ENCODE measurements around the gene TMEM175.
A peak's percentile ranks its signal among the peaks of the same experiment; 100 is the strongest.
"Not testable (repeated sequence)": the region's sequence is repeated elsewhere in the genome, so short reads cannot be mapped to it uniquely, and the experiment has no call there.

The TMEM175 gene

DNA sequence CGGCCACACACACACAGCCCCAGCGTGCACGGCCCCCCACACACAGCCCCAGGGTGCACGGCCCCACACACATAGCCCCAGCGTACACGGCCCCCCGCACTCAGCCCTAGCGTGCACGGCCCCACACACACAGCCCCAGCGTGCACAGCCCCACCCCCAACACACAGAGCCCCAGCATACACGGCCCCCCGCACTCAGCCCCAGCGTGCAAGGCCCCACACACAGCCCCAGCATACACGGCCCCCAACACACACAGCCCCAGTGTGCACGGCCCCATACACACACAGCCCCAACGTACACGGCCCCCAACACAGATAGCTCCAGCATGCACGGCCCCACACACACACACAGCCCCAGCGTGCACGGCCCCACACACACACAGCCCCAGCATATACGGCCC, 17.7 kb upstream of the TMEM175 start:
- no peak for FAIRE-seq
- no peak for DNase-seq (ENCODE audit: insufficient read length, low spot score)

DNA sequence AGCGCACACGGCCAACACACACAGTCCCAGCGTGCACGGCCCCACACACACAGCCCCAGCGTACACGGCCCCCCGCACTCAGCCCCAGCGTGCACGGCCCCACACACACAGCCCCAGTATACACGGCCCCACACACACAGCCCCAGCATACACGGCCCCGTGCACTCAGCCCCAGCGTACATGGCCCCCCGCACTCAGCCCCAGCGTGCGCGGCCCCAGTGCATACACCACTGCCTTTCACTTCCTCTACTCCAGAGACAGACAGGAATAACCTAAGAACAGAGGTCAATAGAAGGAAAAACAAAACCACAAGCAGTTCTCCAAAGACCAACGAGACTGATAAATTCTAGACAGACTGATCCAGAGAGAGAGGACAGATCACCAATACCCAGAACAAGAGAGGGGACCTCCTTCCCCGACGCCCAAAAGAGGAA, 17.2 kb upstream of the TMEM175 start:
- DNase-seq (ENCODE audit: insufficient read length, low spot score): no peak
- FAIRE-seq: no peak

GRCh38 chr4:915595-915994, 16.7 kb upstream of the TMEM175 start:
- no peak for DNase-seq (ENCODE audit: insufficient read length, low spot score)
- FAIRE-seq: no peak

GRCh38 chr4:917466-917865, 14.8 kb upstream of the TMEM175 start:
- no peak for DNase-seq (ENCODE audit: insufficient read length, low spot score)
- no peak for FAIRE-seq

DNA sequence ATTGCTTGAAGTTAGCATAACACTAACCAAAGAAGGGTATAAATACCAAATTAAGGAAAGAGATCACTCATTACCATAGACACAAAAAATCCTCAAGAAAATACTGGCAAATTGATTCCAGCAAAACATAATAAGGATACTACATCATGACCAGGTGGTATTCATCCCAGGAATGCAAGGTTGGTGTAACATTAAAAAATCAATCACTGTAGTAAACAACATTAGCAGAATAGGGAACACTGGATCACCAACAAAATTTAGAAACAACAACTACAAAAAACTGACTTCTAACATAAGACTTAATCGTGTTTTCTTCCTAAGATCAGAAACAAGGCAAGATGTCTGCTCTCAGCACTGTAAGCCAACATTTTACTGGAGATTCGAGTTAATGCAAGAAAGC, 14.3 kb upstream of the TMEM175 start:
- no peak for FAIRE-seq
- no peak for DNase-seq (ENCODE audit: insufficient read length, low spot score)

DNA sequence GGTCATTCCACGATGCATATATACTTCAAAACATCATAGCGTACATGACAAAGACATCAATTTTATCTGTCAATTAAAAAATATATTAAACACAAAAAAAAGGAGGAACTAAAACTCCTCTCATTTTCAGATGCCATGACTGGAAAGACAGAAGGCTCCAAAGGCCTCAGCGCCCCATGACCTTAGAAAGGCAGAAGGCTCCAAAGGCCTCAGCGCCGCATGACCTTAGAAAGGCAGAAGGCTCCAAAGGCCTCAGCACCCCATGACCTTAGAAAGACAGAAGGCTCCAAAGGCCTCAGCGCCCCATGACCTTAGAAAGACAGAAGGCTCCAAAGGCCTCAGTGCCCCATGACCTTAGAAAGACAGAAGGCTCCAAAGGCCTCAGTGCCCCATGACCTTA, 13.7 kb upstream of the TMEM175 start:
- DNase-seq (ENCODE audit: insufficient read length, low spot score); FAIRE-seq: not testable (repeated sequence)

GRCh38 chr4:919004-919680, 13.1 kb upstream of the TMEM175 start:
- not testable (repeated sequence) for DNase-seq (ENCODE audit: insufficient read length, low spot score); FAIRE-seq

DNA sequence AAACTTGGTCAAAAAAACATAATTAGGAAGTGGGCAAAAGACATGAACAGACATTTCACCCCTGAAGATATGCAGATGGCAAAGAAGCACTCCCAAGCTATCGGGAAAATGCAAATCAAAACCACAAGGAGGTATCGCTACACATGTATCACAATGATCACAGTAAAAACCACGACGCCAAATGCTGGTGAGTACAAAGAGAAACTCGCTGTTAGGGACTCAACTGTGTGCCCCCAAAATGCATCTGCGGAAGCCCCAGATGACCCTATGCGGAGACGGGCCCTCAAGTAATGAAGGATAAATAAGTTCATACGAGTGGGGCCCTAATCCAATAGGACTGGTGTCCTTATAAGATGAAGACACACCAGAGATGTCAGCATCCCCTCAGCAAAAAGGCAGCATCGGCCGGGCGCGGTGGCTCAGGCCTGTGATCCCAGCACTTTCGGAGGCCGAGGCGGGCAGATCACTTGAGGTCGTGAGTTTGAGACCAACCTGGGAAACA, 10.4 kb upstream of the TMEM175 start:
- no peak for DNase-seq (ENCODE audit: insufficient read length, low spot score)
- no peak for FAIRE-seq

- no peak for DNase-seq (ENCODE audit: insufficient read length, low spot score)
- no peak for FAIRE-seq
Observed at GRCh38 chr4:924107-925096, 7.9 kb upstream of the TMEM175 start.

DNA sequence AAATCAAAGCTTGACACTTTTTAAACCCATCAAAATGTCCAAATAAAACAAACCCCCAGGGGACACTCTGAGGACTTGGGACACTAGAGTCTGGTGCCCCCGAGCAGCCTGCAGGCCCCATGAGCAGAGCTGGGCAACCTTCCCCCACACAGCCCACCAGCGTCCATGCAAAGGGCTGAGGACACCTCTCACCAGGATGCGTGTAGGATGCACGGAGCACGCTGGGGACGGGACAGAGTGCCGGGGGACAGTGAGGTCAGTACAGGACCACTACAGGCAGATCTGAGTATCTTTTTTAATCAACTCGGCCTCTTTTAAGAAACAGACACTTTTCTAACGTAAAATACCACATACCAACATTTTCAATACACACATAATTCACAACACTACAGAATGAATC, 7.1 kb upstream of the TMEM175 start:
- DNase-seq (ENCODE audit: insufficient read length, low spot score) (no peak), FAIRE-seq (no peak)

GRCh38 chr4:925771-926500, 6.3 kb upstream of the TMEM175 start:
- DNase-seq (ENCODE audit: insufficient read length, low spot score): no peak
- no peak for FAIRE-seq

GRCh38 chr4:926538-926937, 5.7 kb upstream of the TMEM175 start:
- DNase-seq (ENCODE audit: insufficient read length, low spot score) (no peak), FAIRE-seq (no peak)

DNA sequence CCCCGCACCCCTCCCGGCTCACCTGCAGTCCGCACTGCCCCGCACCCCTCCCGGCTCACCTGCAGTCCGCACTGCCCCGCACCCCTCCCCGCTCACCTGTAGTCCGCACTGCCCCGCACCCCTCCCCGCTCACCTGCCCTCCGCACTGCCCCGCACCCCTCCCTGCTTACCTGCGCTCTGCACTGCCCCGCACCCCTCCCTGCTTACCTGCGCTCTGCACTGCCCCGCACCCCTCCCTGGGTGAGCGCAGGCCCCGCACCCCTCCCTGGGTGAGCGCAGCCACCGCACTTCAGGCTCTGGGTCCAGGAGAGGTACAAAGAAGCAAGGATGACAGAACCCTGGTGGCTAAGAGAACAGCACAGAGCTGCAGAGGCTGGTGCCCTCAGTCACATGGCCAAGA, 4.7 kb upstream of the TMEM175 start:
- not testable (repeated sequence) for FAIRE-seq; DNase-seq (ENCODE audit: insufficient read length, low spot score)

- DNase-seq (ENCODE audit: insufficient read length, low spot score): no peak
- FAIRE-seq: no peak
Observed at GRCh38 chr4:929096-929765, 3.0 kb upstream of the TMEM175 start.

DNA sequence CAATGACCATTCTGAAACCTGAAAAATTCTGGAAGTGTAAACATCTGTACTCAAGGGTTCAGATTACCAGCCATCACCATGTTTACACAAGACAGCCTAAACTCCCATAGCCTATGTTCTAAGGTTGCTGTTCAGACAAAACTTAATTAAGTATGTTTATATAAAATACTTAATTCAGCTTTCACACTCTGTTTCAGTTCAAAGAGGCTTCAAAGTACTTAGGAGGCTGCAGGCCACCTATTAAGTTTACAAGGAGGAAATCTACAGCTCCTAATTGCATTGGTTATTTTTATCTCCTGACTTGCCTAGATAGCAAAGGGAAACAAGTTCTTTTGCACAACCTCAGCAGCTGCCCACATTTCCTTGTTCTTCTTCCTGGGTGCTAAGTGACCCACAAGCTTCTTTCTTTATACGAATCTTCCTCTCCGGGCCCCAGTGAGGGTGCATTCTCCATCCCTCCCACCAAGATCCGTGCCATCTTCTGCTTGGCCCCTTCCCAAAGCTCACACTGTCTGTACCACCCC, 2.2 kb upstream of the TMEM175 start:
- no peak for FAIRE-seq

DNA sequence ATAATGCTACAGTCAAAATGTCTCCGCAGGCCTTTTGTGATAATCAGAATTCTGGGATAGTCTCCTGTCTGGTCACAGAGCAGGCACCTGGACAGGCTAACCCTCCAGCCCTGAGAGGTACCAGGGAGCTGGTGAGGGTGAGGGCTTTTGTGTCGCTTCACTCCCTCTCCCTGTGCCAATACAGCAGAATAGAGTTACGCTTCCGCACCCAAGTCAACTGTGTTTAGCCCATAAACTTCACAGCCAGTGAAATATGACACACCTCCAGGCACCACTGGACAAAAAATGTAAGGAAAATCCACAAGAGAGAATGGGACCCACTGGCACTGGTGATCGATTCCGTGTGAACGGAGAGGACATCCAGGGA, 1.4 kb upstream of the TMEM175 start:
- DNase-seq (ENCODE audit: insufficient read length, low spot score) (no peak), FAIRE-seq (no peak)

More for the DNA sequence above, 2.2 kb upstream of the TMEM175 start:
- no peak for DNase-seq (ENCODE audit: insufficient read length, low spot score)

- peak; percentile 27 for DNase-seq (ENCODE audit: insufficient read length, low spot score)
- no peak for FAIRE-seq
Observed at GRCh38 chr4:931194-931959, 883 bp upstream of the TMEM175 start.

GRCh38 chr4:932713-933070, 432 bp downstream of the TMEM175 start:
- DNase-seq (ENCODE audit: insufficient read length, low spot score) (peak; percentile 32), FAIRE-seq (no peak)

GRCh38 chr4:939508-939907, 7.2 kb downstream of the TMEM175 start:
- FAIRE-seq: not testable (repeated sequence)

More at GRCh38 chr4:939508-939907, 7.2 kb downstream of the TMEM175 start:
- not testable (repeated sequence) for DNase-seq (ENCODE audit: insufficient read length, low spot score)
